Endothelial cell of umbilical vein (primary cell): ENCODE data around the gene HID1. TPM values are rescaled to one million over a fixed set of nuclear protein-coding genes. Genes with fewer than 3 reads are reported as not detected.

Experiments
- BruUV-seq: library from RNA; stranded (reverse); fragments of 400-500 nt; replicated peaks from 2 replicates; lab custom pipeline; 2021; lab: Mats Ljungman, UMichigan
- CTCF ChIA-PET: fragments of 300-600, 350-600 bp; sonication (Branson Sonifier 250); formaldehyde crosslinking; loops from one replicate; lab custom pipeline; 2021; ENCODE audit warnings: antibody characterized with exemption, inconsistent platforms; lab: Charles Lee
- POLR2A ChIA-PET: fragments of 300-600, 350-600 bp; sonication (Branson Sonifier 250); formaldehyde crosslinking; loops from one replicate; lab custom pipeline; 2021; ENCODE audit warnings: antibody characterized with exemption, inconsistent platforms; lab: Charles Lee
- DNase-seq: peaks from one replicate; pipeline ENCODE4 v3.0.0-alpha.2; 2011; ENCODE audit warnings: low read depth, low spot score
- FAIRE-seq: peaks from 2 replicates; lab custom pipeline; 2011; peaks lifted over from hg19 to GRCh38; lab: Jason Lieb, UNC
- H2AFZ ChIP-seq: 2 replicates; pipeline ENCODE4 v1.6.0; 2012; ENCODE audit warnings: low read depth, low read length, control low read depth, inconsistent platforms
- H3K27ac ChIP-seq: 2 replicates; pipeline ENCODE4 v1.5.1; 2011; ENCODE audit warnings: low read depth, mild to moderate bottlenecking, control low read depth, low read length, moderate library complexity; ENCODE audit not compliant: insufficient read depth
- H3K27me3 ChIP-seq, 2 experiments: 2 replicates each; pipeline versions ENCODE4 v1.6.0 to v1.6.1; 2011; ENCODE audit warnings: low read length in 2 of 2, mixed read lengths in 1 of 2; ENCODE audit not compliant: control insufficient read depth in 2 of 2, insufficient read depth in 2 of 2
- H3K36me3 ChIP-seq, 2 experiments: 2 replicates in 1 of 2; 3 replicates in 1 of 2; pipeline ENCODE4 v1.5.1; 2011; ENCODE audit warnings: low read length in 2 of 2, mild to moderate bottlenecking in 1 of 2, moderate library complexity in 1 of 2; ENCODE audit not compliant: control insufficient read depth in 2 of 2, insufficient read depth in 2 of 2; ENCODE audit errors: extremely low read depth in 1 of 2
- H3K4me1 ChIP-seq: 3 replicates; pipeline ENCODE4 v1.5.1; 2011; ENCODE audit warnings: mild to moderate bottlenecking, low read length; ENCODE audit not compliant: control insufficient read depth, insufficient read depth; ENCODE audit errors: extremely low read depth
- H3K4me2 ChIP-seq: 2 replicates; pipeline ENCODE4 v1.6.1; 2011; ENCODE audit warnings: low read length, control low read depth, mixed read lengths; ENCODE audit not compliant: insufficient read depth
- H3K4me3 ChIP-seq, 3 experiments: fragments of 200-600 bp in 1 of 3; sonication (generic), shearing (Covaris generic) in 1 of 3; replicated peaks in 1 of 3; 2 replicates each; pipeline ENCODE4 v1.5.1; 2011 to 2016; ENCODE audit warnings: control low read depth in 3 of 3, low read length in 3 of 3, mild to moderate bottlenecking in 2 of 3, inconsistent platforms in 1 of 3, low read depth in 1 of 3, moderate library complexity in 1 of 3; ENCODE audit not compliant: insufficient read depth in 1 of 3
- H3K79me2 ChIP-seq: 2 replicates; pipeline ENCODE4 v1.6.0; 2012; ENCODE audit warnings: low read length, inconsistent platforms; ENCODE audit not compliant: control insufficient read depth, insufficient read depth
- H3K9ac ChIP-seq: replicated peaks from 2 replicates; pipeline ENCODE3; 2011; ENCODE audit warnings: low read length, control low read depth; ENCODE audit not compliant: insufficient read depth; ENCODE audit errors: extremely low read depth
- H3K9me1 ChIP-seq: replicated peaks from 3 replicates; pipeline ENCODE4 v1.6.0; 2011; ENCODE audit warnings: mild to moderate bottlenecking, low read length; ENCODE audit not compliant: control insufficient read depth, insufficient read depth; ENCODE audit errors: extremely low read depth
- H3K9me3 ChIP-seq: replicated peaks from 2 replicates; pipeline ENCODE4 v1.5.1; 2012; ENCODE audit warnings: low read length, inconsistent platforms; ENCODE audit not compliant: control insufficient read depth, insufficient read depth
- H4K20me1 ChIP-seq: replicated peaks from 2 replicates; pipeline ENCODE3; 2011; ENCODE audit warnings: mild to moderate bottlenecking, low read length; ENCODE audit not compliant: control insufficient read depth, insufficient read depth; ENCODE audit errors: extremely low read depth
- EZH2 ChIP-seq: IDR thresholded peaks from 2 replicates; pipeline ENCODE4 v1.6.1; 2012; ENCODE audit warnings: borderline replicate concordance, low read depth, mild to moderate bottlenecking, moderate library complexity, low read length, inconsistent platforms; ENCODE audit not compliant: severe bottlenecking
- FOS ChIP-seq: IDR thresholded peaks from 2 replicates; pipeline ENCODE4 v1.6.1; 2011; ENCODE audit warnings: mild to moderate bottlenecking, low read length, moderate library complexity, borderline replicate concordance; ENCODE audit not compliant: insufficient read depth
- GATA2 ChIP-seq: IDR thresholded peaks from 2 replicates; pipeline ENCODE4 v1.7.0; 2011; ENCODE audit warnings: low read depth, mild to moderate bottlenecking, moderate library complexity, mixed read lengths, low read length; ENCODE audit not compliant: insufficient read length, insufficient read depth
- JUN ChIP-seq: IDR thresholded peaks from 2 replicates; pipeline ENCODE4 v1.6.1; 2011; ENCODE audit warnings: borderline replicate concordance, low read depth; ENCODE audit not compliant: insufficient read length, insufficient read depth
- MYC ChIP-seq: IDR thresholded peaks from one replicate; pipeline ENCODE4 v1.6.1; 2011; ENCODE audit warnings: mild to moderate bottlenecking, low read depth, low read length
- POLR2A ChIP-seq: IDR thresholded peaks from 2 replicates; pipeline ENCODE4 v1.6.1; 2012; ENCODE audit warnings: low read depth, mild to moderate bottlenecking, control low read depth, low read length
- POLR2AphosphoS5 ChIP-seq: IDR thresholded peaks from 2 replicates; pipeline ENCODE4 v1.6.1; 2012; ENCODE audit warnings: low read depth, mild to moderate bottlenecking, control low read depth, low read length, moderate library complexity; ENCODE audit not compliant: insufficient read depth
- dilution Hi-C: fragments of 300-500 bp; cut with MboI; formaldehyde crosslinking; loops from one replicate; pipeline ENCODE4 v1.15.0; 2019; ENCODE audit warnings: low sequenced_read_pairs; ENCODE audit not compliant: extremely low pct_ligation_motif_present
- intact Hi-C: fragments of 100-400 bp; cut with micrococcal nuclease; formaldehyde crosslinking; loops from one replicate; pipeline ENCODE4 v1.10.0; 2022
- polyA plus RNA-seq, 4 experiments: library from polyadenylated mRNA; depleted of rRNA in 3 of 4; stranded (reverse) in 3 of 4; unstranded in 1 of 4; fragments of >200 nt; gene quantifications; 2 replicates each; pipeline versions ENCODE4 v1.2.1 to v1.2.3, GENCODE V29; 2011 to 2012; ENCODE audit warnings: missing spikeins in 1 of 4
- total RNA-seq: library from RNA; stranded (reverse); gene quantifications from 2 replicates; pipeline ENCODE4 v1.2.3, GENCODE V29; 2021
- TF ChIP-seq, protein P1 (sequence below), 2 donors: IDR thresholded peaks; 1 replicate in 1 of 2; 2 replicates in 1 of 2; pipeline ENCODE4 v1.5.1; 2011; ENCODE audit warnings: low read length in 2 of 2, mild to moderate bottlenecking in 2 of 2, moderate library complexity in 2 of 2, control low read depth in 1 of 2, inconsistent platforms in 1 of 2, low read depth in 1 of 2; ENCODE audit not compliant: insufficient read depth in 1 of 2; ENCODE audit errors: extremely low read depth in 1 of 2
- TF ChIP-seq, protein P2 (sequence below): IDR thresholded peaks from 2 replicates; pipeline ENCODE4 v1.6.1; 2011; ENCODE audit not compliant: insufficient read depth, insufficient read length

Gene HID1
- total and polyA plus RNA-seq, 2 donors (not counting 3 experiments of a cell fraction or from before 2014, with no cell fraction given), result 41.4 to 53.3 TPM

DNA sequence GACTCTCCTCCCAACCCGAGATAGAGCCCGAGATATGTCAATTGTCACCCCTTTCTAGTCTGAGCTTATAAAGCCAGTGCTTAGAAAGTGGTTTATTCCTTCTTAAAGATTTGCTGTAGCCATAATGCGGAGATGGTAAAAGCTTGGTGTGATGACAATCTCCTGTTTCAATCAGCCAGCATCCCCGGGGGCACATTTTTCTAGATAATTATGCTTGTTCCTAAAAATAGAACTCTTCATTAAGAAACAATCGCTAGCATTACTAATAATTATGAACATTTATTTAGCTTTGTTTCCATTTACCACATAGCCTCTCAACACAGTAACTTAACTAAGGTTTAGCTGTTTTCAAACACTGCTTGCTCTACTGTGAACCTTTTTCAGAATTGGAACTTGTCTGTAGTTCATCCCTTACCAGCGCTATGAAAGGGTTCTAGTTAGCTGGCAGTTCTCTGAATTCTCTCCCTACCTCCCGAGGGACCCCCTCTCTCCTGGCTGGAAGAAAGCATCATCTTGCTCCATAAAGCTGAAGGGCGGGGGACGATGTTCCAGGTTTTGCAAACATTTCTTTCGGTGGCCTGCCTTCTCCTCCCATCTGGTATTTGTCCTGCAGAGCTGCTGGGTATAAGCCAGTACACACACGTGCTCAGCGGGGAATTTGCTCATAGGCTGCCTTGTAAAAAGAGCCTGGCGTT, 39.0 kb upstream of the HID1 start:
- Histone ChIP-seq H3K27ac (peak overlapping the region; percentile 67), H3K4me2 (peak overlapping the region; percentile 74), H3K79me2 (peaks cover 10% of the 10 kb centered on the region), H3K27me3 (no peaks in the 10 kb centered on the region), H3K9me1 (no peaks in the 10 kb centered on the region), H3K4me3 (peak overlapping the region in 2 of 3 experiments; percentile 14 to 51), H2AFZ (peak overlapping the region; percentile 72), H3K9ac (peak overlapping the region; percentile 83), H3K4me1 (peaks cover 16% of the 10 kb centered on the region), H4K20me1 (no peaks in the 10 kb centered on the region), H3K36me3 (no peaks in the 10 kb centered on the region), H3K9me3 (no peaks in the 10 kb centered on the region)
- no peak for FAIRE-seq
- BruUV-seq, result no TSS peak
- intact Hi-C loops, result loop anchor here (1.0 kb wide), 3 partner anchors 22 to 50 kb away; no protein-coding TSS in a partner anchor
- CTCF ChIA-PET, result interaction anchor here (0.9 to 6.0 kb wide), 19 partner anchors 12 to 194 kb away, joined by 3 to 134 read pairs (median 6); partner anchors contain the start of genes CDR2L, HID1, NT5C and NUP85
- POLR2A ChIA-PET, result interaction anchor here (1.1 to 2.8 kb wide), 3 partner anchors 24 to 139 kb away, joined by 3 to 17 read pairs (median 10); partner anchors contain the start of genes CDR2L and FDXR
- peak; percentile 32 for DNase-seq
- no peak for TF ChIP-seq JUN
- TF ChIP-seq POLR2A, result no peak
- TF ChIP-seq FOS, result no peak
- TF ChIP-seq POLR2AphosphoS5, result no peak
- TF ChIP-seq, protein P1, sequence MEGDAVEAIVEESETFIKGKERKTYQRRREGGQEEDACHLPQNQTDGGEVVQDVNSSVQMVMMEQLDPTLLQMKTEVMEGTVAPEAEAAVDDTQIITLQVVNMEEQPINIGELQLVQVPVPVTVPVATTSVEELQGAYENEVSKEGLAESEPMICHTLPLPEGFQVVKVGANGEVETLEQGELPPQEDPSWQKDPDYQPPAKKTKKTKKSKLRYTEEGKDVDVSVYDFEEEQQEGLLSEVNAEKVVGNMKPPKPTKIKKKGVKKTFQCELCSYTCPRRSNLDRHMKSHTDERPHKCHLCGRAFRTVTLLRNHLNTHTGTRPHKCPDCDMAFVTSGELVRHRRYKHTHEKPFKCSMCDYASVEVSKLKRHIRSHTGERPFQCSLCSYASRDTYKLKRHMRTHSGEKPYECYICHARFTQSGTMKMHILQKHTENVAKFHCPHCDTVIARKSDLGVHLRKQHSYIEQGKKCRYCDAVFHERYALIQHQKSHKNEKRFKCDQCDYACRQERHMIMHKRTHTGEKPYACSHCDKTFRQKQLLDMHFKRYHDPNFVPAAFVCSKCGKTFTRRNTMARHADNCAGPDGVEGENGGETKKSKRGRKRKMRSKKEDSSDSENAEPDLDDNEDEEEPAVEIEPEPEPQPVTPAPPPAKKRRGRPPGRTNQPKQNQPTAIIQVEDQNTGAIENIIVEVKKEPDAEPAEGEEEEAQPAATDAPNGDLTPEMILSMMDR (IDR thresholded peaks at IDR 0.05; ENCODE audit: extremely low read depth in 1 of 2, insufficient read depth in 1 of 2, low read depth in 1 of 2, low read length in 2 of 2), result no peak
- TF ChIP-seq GATA2, result no peak
- TF ChIP-seq, protein P2, sequence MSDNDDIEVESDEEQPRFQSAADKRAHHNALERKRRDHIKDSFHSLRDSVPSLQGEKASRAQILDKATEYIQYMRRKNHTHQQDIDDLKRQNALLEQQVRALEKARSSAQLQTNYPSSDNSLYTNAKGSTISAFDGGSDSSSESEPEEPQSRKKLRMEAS, result no peak
- no peak for TF ChIP-seq EZH2
- TF ChIP-seq MYC, result no peak
- dilution Hi-C loops, result no loop called here
